HG03135 (cell line): ENCODE measurements around the gene CYTH4.

Experiments used
- ATAC-seq: cut with Tn5 transposase; IDR thresholded peaks from one replicate; pipeline ENCODE4 v1.9.1; 2021; ENCODE audit warnings: mild to moderate bottlenecking, moderate library complexity; ENCODE audit not compliant: unreplicated experiment

Gene CYTH4

GRCh38 chr22:37343863-37344734, 61.8 kb downstream of the CYTH4 start:
- ATAC-seq, result no peak

- ATAC-seq, result no peak
These were observed 62.6 kb downstream of the CYTH4 start for GRCh38 chr22:37344735-37345449.

GRCh38 chr22:37345863-37346504, 63.7 kb downstream of the CYTH4 start:
- no peak for ATAC-seq

- no peak for ATAC-seq
These were observed 64.2 kb downstream of the CYTH4 start for GRCh38 chr22:37346505-37346895.

GRCh38 chr22:37349043-37349814, 66.9 kb downstream of the CYTH4 start:
- ATAC-seq, result no peak

- ATAC-seq, result no peak
These were observed 68.9 kb downstream of the CYTH4 start for GRCh38 chr22:37351232-37351631.

- ATAC-seq, result no peak
These were observed 70.2 kb downstream of the CYTH4 start for GRCh38 chr22:37352481-37352880.

GRCh38 chr22:37353839-37354238, 71.5 kb downstream of the CYTH4 start:
- ATAC-seq, result no peak

- no peak for ATAC-seq
These were observed 72.0 kb downstream of the CYTH4 start for GRCh38 chr22:37354261-37354660.

- no peak for ATAC-seq
These were observed 72.4 kb downstream of the CYTH4 start for GRCh38 chr22:37354670-37355069.

- no peak for ATAC-seq
These were observed 72.9 kb downstream of the CYTH4 start for GRCh38 chr22:37355174-37355573.

- no peak for ATAC-seq
These were observed 74.6 kb downstream of the CYTH4 start for GRCh38 chr22:37356922-37357321.

- no peak for ATAC-seq
These were observed 75.3 kb downstream of the CYTH4 start for GRCh38 chr22:37357446-37358075.

- no peak for ATAC-seq
These were observed 76.1 kb downstream of the CYTH4 start for GRCh38 chr22:37358386-37358785.

- no peak for ATAC-seq
These were observed 76.6 kb downstream of the CYTH4 start for GRCh38 chr22:37358917-37359316.

- no peak for ATAC-seq
These were observed 80.3 kb downstream of the CYTH4 start for GRCh38 chr22:37362621-37363020.

- ATAC-seq, result no peak
These were observed 81.1 kb downstream of the CYTH4 start for GRCh38 chr22:37363261-37363992.
